GM23338 (cell line): ENCODE measurements around the gene L3MBTL4. TPM values are rescaled to one million over a fixed set of nuclear protein-coding genes. Genes with fewer than 3 reads are reported as not detected.

Experiments used
- ATAC-seq: fragments of 200-7000 bp; cut with Tn5 transposase; 3 replicates; pipeline ENCODE4 v1.9.1; 2020
- DNase-seq: peaks from one replicate; pipeline ENCODE4 v3.0.0-alpha.2; 2015; ENCODE audit warnings: low spot score
- H2AFZ ChIP-seq: fragments of 200-600 bp; sonication (generic); 2 replicates; pipeline ENCODE4 v1.8.0; 2016; ENCODE audit warnings: antibody characterized with exemption, mild to moderate bottlenecking, moderate library complexity
- H3F3A ChIP-seq: fragments of 200-600 bp; sonication (generic); replicated peaks from 2 replicates; pipeline ENCODE4 v1.8.0; 2017; ENCODE audit warnings: antibody characterized with exemption, mixed run types, low read depth
- H3K27ac ChIP-seq: fragments of 200-600 bp; sonication (generic); 2 replicates; pipeline ENCODE4 v1.6.1; 2016; ENCODE audit warnings: low read depth
- H3K27me3 ChIP-seq: fragments of 200-600 bp; sonication (generic); 2 replicates; pipeline ENCODE4 v1.8.0; 2016; ENCODE audit warnings: mild to moderate bottlenecking, mixed run types, moderate library complexity; ENCODE audit not compliant: insufficient read depth
- H3K36me3 ChIP-seq: fragments of 200-600 bp; sonication (generic); 2 replicates; pipeline ENCODE4 v1.8.0; 2016; ENCODE audit warnings: mild to moderate bottlenecking; ENCODE audit not compliant: insufficient read depth
- H3K4me1 ChIP-seq: fragments of 200-600 bp; sonication (generic); 2 replicates; pipeline ENCODE4 v1.8.0; 2016; ENCODE audit warnings: mild to moderate bottlenecking, moderate library complexity; ENCODE audit not compliant: insufficient read depth
- H3K4me2 ChIP-seq: fragments of 200-600 bp; sonication (generic); 2 replicates; pipeline ENCODE4 v1.7.1; 2017; ENCODE audit warnings: mixed run types
- H3K4me3 ChIP-seq: fragments of 200-600 bp; sonication (generic); 2 replicates; pipeline ENCODE4 v1.6.1; 2016; ENCODE audit warnings: mixed run types
- H3K79me2 ChIP-seq: fragments of 200-600 bp; sonication (generic); replicated peaks from 2 replicates; pipeline ENCODE4 v1.8.0; 2017; ENCODE audit warnings: mild to moderate bottlenecking; ENCODE audit not compliant: insufficient read depth
- H3K9me2 ChIP-seq: fragments of 200-600 bp; sonication (generic); 2 replicates; pipeline ENCODE4 v1.8.0; 2017; ENCODE audit not compliant: insufficient read depth
- H4K20me1 ChIP-seq: fragments of 200-600 bp; sonication (generic); replicated peaks from 2 replicates; pipeline ENCODE4 v1.8.0; 2017; ENCODE audit warnings: mild to moderate bottlenecking; ENCODE audit not compliant: insufficient read depth
- H3K27ac Mint-ChIP-seq: 2 replicates; pipeline ENCODE4 v1.8.0; 2020; ENCODE audit warnings: inconsistent platforms, mild to moderate bottlenecking, moderate library complexity, mixed read lengths
- H3K27me3 Mint-ChIP-seq: 3 replicates; pipeline ENCODE4 v1.8.0; 2022; ENCODE audit warnings: low read depth, mild to moderate bottlenecking, moderate library complexity, mixed read lengths, inconsistent platforms; ENCODE audit not compliant: insufficient read depth, poor library complexity
- H3K36me3 Mint-ChIP-seq: 3 replicates; pipeline ENCODE4 v1.8.0; 2021; ENCODE audit warnings: low read depth, mild to moderate bottlenecking, inconsistent platforms, moderate library complexity, mixed read lengths
- H3K4me1 Mint-ChIP-seq: 3 replicates; pipeline ENCODE4 v1.8.0; 2020; ENCODE audit warnings: mild to moderate bottlenecking, inconsistent platforms, mixed read lengths
- H3K4me3 Mint-ChIP-seq: 3 replicates; pipeline ENCODE4 v1.8.0; 2021; ENCODE audit warnings: moderate library complexity, mild to moderate bottlenecking, inconsistent platforms, mixed read lengths
- H3K9me3 Mint-ChIP-seq: 3 replicates; pipeline ENCODE4 v1.8.0; 2020; ENCODE audit warnings: moderate library complexity, mild to moderate bottlenecking, inconsistent platforms, mixed read lengths
- CREB1 ChIP-seq: fragments of 250-450 bp; sonication (Bioruptor Pico); IDR thresholded peaks from 2 replicates; pipeline ENCODE4 v1.5.0; 2020; ENCODE audit warnings: low read depth, mild to moderate bottlenecking, moderate library complexity
- EZH2 ChIP-seq: fragments of 200-600 bp; sonication (generic); IDR thresholded peaks from one replicate; pipeline ENCODE4 v1.8.0; 2017; ENCODE audit warnings: antibody characterized with exemption, mild to moderate bottlenecking, low read depth; ENCODE audit not compliant: unreplicated experiment
- EZH2phosphoT487 ChIP-seq: fragments of 200-600 bp; sonication (generic); IDR thresholded peaks from one replicate; pipeline ENCODE4 v1.8.1; 2018; ENCODE audit warnings: antibody characterized with exemption; ENCODE audit not compliant: unreplicated experiment
- NANOG ChIP-seq: IDR thresholded peaks from 2 replicates; pipeline ENCODE4 v1.6.1; 2016; ENCODE audit warnings: antibody characterized with exemption, borderline replicate concordance
- POLR2AphosphoS5 ChIP-seq: IDR thresholded peaks from 2 replicates; pipeline ENCODE4 v1.6.1; 2016; ENCODE audit warnings: antibody characterized with exemption, low read depth
- STAT1 ChIP-seq: IDR thresholded peaks from one replicate; pipeline ENCODE4 v1.6.1; 2016; ENCODE audit warnings: antibody characterized with exemption; ENCODE audit not compliant: unreplicated experiment
- ZNF114 ChIP-seq: fragments of 250-450 bp; sonication (Bioruptor Pico); IDR thresholded peaks from 2 replicates; pipeline ENCODE4 v1.5.0; 2020; ENCODE audit warnings: mild to moderate bottlenecking, moderate library complexity
- ZNF331 ChIP-seq: fragments of 250-450 bp; sonication (Bioruptor Pico); IDR thresholded peaks from 2 replicates; pipeline ENCODE4 v1.5.0; 2020; ENCODE audit warnings: low read depth, mild to moderate bottlenecking, moderate library complexity
- ZNF462 ChIP-seq: fragments of 250-450 bp; sonication (Bioruptor Pico); IDR thresholded peaks from 2 replicates; pipeline ENCODE4 v1.5.0; 2020; ENCODE audit warnings: mild to moderate bottlenecking, moderate library complexity
- polyA plus RNA-seq: library from polyadenylated mRNA; unstranded; fragments of >200 nt; fragmentation: Nextera tagmentation; extraction: Ambion mirVana; gene quantifications from 2 replicates; pipeline ENCODE4 v1.2.1, GENCODE V29; 2016
- total RNA-seq: library from RNA; depleted of rRNA; stranded (reverse); fragments of >200 nt; shearing (Covaris generic); gene quantifications from 2 replicates; pipeline ENCODE4 v1.2.3, GENCODE V29; 2014
- TF ChIP-seq, protein P1 (sequence below), 2 experiments: fragments of 200-600 bp in 1 of 2; sonication (generic) in 1 of 2; conservative IDR thresholded peaks; 2 replicates each; pipeline versions ENCODE4 v1.5.1 to v1.6.1; 2016 to 2017; ENCODE audit warnings: antibody characterized with exemption in 2 of 2, low read depth in 2 of 2, mild to moderate bottlenecking in 2 of 2, moderate library complexity in 1 of 2
- TF ChIP-seq, protein P2 (sequence below): IDR thresholded peaks from 2 replicates; pipeline ENCODE4 v1.6.1; 2016; ENCODE audit warnings: antibody characterized with exemption

The L3MBTL4 gene
- total and polyA plus RNA-seq, 2 experiments from 2014 or later, result 0.48 to 2.8 TPM

- no peak overlapping the region for H3K27ac ChIP-seq
Observed at GRCh38 chr18:5995626-5996025, 419.1 kb downstream of the L3MBTL4 start.

DNA sequence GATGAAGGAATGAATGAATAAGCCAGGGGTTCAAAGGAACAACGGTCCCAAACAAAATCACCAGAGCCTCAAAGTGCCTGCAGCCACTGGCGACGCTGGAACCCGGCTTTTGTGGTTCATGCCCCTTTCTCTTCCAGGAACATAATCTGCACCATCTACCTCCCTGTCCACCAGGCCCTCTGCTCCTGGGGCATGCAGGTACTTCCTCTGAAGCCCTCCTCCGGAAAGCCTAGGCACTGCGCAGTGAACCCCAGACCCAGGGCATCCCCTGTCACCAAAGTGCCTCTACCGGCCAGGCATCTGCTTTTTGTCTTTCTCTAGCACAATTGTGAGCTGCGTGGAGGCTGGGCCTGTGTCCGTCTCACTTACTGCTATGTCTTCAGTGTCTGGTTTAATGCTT, 420.8 kb downstream of the L3MBTL4 start:
- no peaks in the 10 kb centered on the region for H3K27me3 ChIP-seq
- H3K27me3 Mint-ChIP-seq, result peaks cover 2% of the 10 kb centered on the region
- no peaks in the 10 kb centered on the region for H3K36me3 Mint-ChIP-seq
- no peak overlapping the region for H3K27ac ChIP-seq
- ATAC-seq, result no peak
- H3K4me1 Mint-ChIP-seq, result peaks cover 39% of the 10 kb centered on the region
- H4K20me1 ChIP-seq, result no peaks in the 10 kb centered on the region
- H3K27ac Mint-ChIP-seq, result no peak overlapping the region
- no peak for DNase-seq
- no peaks in the 10 kb centered on the region for H3F3A ChIP-seq
- H3K79me2 ChIP-seq, result no peaks in the 10 kb centered on the region
- H3K36me3 ChIP-seq, result no peaks in the 10 kb centered on the region
- H3K4me3 ChIP-seq, result no peak overlapping the region
- H3K9me2 ChIP-seq, result peaks cover 7% of the 10 kb centered on the region; the same call in 1 of the 2 replicates
- H3K9me3 Mint-ChIP-seq, result no peaks in the 10 kb centered on the region
- H3K4me3 Mint-ChIP-seq, result no peak overlapping the region
- H2AFZ ChIP-seq, result no peak overlapping the region
- no peak overlapping the region for H3K4me2 ChIP-seq
- peaks cover 38% of the 10 kb centered on the region for H3K4me1 ChIP-seq
- TF ChIP-seq ZNF114 (CRISPR knock-in tag), result no peak
- no peak for TF ChIP-seq ZNF331
- TF ChIP-seq ZNF462, result no peak
- TF ChIP-seq POLR2AphosphoS5, result no peak
- no peak for TF ChIP-seq EZH2phosphoT487
- TF ChIP-seq EZH2, result no peak
- TF ChIP-seq, protein P1, sequence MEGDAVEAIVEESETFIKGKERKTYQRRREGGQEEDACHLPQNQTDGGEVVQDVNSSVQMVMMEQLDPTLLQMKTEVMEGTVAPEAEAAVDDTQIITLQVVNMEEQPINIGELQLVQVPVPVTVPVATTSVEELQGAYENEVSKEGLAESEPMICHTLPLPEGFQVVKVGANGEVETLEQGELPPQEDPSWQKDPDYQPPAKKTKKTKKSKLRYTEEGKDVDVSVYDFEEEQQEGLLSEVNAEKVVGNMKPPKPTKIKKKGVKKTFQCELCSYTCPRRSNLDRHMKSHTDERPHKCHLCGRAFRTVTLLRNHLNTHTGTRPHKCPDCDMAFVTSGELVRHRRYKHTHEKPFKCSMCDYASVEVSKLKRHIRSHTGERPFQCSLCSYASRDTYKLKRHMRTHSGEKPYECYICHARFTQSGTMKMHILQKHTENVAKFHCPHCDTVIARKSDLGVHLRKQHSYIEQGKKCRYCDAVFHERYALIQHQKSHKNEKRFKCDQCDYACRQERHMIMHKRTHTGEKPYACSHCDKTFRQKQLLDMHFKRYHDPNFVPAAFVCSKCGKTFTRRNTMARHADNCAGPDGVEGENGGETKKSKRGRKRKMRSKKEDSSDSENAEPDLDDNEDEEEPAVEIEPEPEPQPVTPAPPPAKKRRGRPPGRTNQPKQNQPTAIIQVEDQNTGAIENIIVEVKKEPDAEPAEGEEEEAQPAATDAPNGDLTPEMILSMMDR (conservative IDR thresholded peaks at IDR 0.05; ENCODE audit: low read depth in 2 of 2), result no peak
- TF ChIP-seq NANOG, result no peak
- TF ChIP-seq, protein P2, sequence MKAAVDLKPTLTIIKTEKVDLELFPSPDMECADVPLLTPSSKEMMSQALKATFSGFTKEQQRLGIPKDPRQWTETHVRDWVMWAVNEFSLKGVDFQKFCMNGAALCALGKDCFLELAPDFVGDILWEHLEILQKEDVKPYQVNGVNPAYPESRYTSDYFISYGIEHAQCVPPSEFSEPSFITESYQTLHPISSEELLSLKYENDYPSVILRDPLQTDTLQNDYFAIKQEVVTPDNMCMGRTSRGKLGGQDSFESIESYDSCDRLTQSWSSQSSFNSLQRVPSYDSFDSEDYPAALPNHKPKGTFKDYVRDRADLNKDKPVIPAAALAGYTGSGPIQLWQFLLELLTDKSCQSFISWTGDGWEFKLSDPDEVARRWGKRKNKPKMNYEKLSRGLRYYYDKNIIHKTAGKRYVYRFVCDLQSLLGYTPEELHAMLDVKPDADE, result no peak
- TF ChIP-seq STAT1, result no peak

More at GRCh38 chr18:5995626-5996025, 419.1 kb downstream of the L3MBTL4 start:
- Histone ChIP-seq H2AFZ (no peak overlapping the region), H3K36me3 (no peaks in the 10 kb centered on the region), H3K79me2 (no peaks in the 10 kb centered on the region), H3K9me2 (peaks cover 5% of the 10 kb centered on the region; the same call in 1 of the 2 replicates), H4K20me1 (no peaks in the 10 kb centered on the region), H3F3A (no peaks in the 10 kb centered on the region), H3K27me3 (no peaks in the 10 kb centered on the region), H3K4me1 (peaks cover 38% of the 10 kb centered on the region), H3K4me3 (peak overlapping the region; percentile 21; the same call in 1 of the 2 replicates), H3K4me2 (peak overlapping the region; percentile 36)
- H3K27ac Mint-ChIP-seq, result no peak overlapping the region
- H3K4me1 Mint-ChIP-seq, result peaks cover 39% of the 10 kb centered on the region
- ATAC-seq (peak; percentile 95), DNase-seq (peak; percentile 74)
- TF ChIP-seq, protein P2, result no peak
- TF ChIP-seq STAT1 (no peak), CREB1 (no peak)
- H3K4me3 Mint-ChIP-seq, result 0 out of 3 replicates have a peak overlapping the region, but pooled peaks have one; percentile 13
- peaks cover 7% of the 10 kb centered on the region; the same call in 1 of the 3 replicates for H3K9me3 Mint-ChIP-seq
- H3K27me3 Mint-ChIP-seq, result peaks cover 2% of the 10 kb centered on the region
- no peaks in the 10 kb centered on the region for H3K36me3 Mint-ChIP-seq
